GM21737 (cell line): Measurements from ENCODE around the gene TMPRSS6.

Experiments
- ATAC-seq: cut with Tn5 transposase; IDR thresholded peaks from one replicate; pipeline ENCODE4 v1.9.1; 2021; ENCODE audit warnings: mild to moderate bottlenecking, moderate library complexity; ENCODE audit not compliant: unreplicated experiment

TMPRSS6 gene

DNA sequence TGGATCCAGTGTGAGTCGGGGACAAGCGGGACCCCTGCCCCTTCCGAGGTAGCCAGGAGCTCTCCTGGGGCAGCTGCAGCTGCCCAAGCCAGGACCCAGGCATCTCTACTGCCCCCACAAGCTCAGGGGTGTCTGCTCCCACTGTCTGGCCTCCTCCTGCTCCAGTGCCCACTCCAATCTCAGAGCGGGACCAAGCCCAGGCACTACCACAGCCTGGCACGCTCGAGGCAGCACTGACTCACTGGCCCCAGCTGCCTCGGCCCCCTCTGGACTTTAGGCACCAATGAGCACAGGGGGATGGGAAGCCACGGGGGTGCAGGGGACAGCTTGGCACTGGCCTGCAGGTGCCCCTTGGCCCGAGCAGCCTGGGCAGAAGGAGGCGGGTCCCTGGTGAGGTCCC, 32.0 kb upstream of the TMPRSS6 start:
- ATAC-seq: no peak

GRCh38 chr22:37140686-37141323, 31.3 kb upstream of the TMPRSS6 start:
- ATAC-seq: no peak

DNA sequence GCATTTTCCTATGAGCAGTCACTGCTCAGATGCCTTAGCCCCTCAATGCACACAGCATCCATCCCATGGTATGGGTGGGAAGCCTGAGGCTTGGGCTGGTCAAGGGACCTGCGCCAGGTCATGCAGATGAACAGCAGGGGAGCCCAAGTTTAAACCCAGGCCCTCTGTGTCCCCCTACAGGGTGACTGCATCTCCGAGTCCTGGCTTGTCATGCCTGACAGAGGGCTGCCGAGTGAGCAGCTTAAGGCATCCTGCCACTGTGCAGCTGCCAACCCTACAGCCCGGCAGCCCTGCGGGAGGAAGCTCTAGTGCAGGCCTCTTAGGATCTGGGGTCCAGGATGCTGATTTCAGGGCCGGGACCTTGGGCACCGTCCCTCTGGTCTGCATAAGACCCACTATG, 30.2 kb upstream of the TMPRSS6 start:
- no peak for ATAC-seq

DNA sequence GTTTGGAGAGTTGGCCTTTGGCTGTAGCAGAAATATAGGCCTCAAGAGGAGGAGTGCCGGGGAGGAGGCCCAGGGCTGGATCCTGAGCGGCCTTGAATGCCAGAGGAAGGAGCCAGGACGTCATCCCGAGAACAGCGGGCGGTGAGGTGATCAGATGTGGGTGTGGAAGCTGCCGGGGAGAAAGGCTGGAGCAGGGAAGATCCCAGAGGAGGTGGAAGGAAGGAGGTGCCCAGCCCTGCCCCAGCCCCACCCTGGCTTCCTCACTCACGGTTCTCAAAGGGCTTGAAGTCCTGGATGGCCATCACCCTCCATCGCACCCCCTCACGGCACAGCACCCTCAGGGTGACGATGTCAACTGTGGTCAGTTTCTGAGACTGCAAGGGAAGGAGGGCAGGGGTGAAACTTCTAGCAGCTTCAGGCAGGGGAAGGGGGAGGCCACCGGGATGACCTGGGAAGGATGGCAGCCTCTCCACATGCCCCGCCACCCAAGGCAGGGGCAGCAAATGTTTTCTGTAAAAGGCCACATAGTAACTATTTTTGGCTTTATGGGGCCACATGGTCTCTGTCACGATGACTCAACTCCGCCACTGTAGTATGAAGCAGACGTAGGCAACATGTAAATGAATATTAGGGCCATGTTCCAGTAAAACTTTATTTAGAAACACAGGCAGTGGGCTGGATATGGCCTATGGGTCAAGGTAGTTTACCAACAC, 29.5 kb upstream of the TMPRSS6 start:
- ATAC-seq: no peak

DNA sequence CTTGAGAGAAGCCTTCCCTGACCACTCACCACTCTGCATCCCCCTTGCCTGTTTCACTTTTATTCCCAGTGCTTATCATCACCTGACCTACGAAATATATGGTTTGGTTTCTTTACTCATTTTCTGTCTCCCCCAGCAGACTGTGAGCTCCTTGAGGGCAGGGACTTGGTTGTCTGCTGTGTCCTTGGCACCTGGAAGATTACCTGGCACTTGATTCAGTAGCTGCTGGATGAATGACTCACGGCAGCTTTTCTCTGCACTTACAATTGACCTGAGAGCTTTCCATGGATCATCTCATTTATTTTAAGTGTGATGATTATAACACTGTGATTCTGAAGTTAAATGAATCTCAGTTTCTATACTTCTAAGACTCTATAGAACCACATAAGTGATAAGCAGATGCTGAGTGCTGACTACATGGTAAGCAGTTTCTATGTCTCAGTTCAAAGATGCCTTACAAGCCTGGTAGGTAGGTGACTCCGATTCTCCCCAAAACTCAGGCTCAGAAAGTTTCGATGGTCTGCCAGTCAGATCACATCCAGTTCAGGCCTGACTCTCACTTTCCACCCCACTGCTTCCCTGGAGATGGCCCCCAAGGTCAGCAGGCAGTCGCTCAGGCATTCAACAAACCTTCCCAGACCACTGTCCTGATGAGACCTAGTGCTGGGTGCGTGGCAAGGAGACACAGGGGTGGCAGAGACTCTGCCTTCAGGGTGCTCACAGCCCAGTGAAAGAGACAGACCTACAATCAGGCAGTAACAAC, 28.6 kb upstream of the TMPRSS6 start:
- ATAC-seq: no peak

DNA sequence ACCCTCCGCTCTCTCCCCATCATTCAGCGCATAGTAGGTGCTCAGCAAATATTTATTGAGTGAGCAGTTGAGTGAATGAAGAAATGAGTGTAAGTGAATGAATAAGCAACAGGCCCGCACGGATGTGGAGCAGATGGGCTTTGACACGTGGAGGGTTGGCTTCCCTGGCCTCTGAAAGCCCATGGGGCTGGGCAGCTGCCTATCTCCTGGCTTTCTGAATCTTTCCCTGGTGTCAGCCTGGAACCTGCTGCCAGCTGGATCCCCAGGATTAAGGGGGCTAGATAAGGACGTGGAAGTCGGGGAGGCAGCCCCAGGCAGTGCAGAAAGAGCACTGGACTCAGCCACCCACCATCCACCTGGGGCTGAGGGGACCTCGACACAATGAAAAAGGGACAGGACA, 27.6 kb upstream of the TMPRSS6 start:
- ATAC-seq: no peak

GRCh38 chr22:37135023-37135422, 25.5 kb upstream of the TMPRSS6 start:
- ATAC-seq: no peak

GRCh38 chr22:37133304-37134018, 23.9 kb upstream of the TMPRSS6 start:
- no peak for ATAC-seq

- no peak for ATAC-seq
These were observed 23.3 kb upstream of the TMPRSS6 start for GRCh38 chr22:37132773-37133172.

GRCh38 chr22:37129866-37130441, 20.4 kb upstream of the TMPRSS6 start:
- ATAC-seq: no peak

DNA sequence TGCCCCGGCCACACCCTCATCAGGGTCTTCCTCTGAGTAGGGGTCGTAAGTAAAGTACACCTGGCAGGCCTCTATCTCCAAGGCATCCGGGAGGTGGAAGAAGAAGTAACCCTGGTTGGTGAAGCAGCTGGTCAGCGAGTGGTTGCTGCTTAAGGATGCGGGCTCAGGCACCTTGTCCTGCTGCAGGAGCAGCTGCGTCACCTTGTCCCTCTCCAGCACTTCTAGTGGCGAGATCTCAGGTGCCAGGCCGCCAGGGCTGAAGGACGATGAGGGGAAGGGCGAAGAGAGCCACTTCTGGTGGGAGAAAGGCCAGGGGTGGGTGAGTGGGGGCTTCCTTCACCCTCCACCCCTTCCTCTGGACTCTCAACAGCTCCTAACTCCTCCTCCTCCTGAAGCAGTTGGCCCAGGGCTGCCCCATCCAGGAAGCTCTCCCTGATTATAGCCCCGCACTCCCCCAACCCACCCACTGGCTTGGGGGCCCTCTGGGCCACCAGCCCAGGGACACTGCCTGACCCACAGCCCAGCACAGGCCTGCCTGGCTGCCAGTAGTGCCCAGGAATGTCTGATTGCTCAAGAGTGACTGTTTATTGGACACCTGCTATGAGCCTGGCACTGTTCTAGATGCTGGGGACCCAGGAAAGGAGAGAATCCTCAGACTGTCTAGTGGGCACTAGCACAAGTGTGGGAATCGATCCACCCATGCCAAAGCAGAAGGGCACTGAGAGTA, 19.2 kb upstream of the TMPRSS6 start:
- no peak for ATAC-seq

GRCh38 chr22:37127350-37127878, 17.9 kb upstream of the TMPRSS6 start:
- ATAC-seq: no peak

GRCh38 chr22:37126882-37127281, 17.4 kb upstream of the TMPRSS6 start:
- no peak for ATAC-seq

DNA sequence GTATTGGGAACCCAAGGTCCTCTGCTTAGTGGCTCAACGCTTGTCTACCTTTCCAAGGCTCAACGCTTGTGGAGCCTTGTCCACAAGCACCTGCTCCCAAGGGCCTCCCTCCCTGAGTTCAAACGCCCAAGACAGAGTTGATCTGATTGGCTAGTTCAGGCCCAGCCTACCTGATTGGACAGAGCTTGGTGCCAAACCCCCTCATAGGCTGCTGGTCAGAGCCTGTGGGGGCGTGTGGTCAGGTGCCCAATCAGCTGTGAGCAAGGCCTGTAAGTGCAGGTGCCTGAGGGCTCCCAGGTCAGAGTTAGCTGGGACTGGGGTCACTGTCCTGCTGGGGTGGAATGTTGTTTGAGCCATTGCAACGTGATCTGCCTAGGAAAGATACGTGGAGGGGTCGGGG, 16.9 kb upstream of the TMPRSS6 start:
- no peak for ATAC-seq

DNA sequence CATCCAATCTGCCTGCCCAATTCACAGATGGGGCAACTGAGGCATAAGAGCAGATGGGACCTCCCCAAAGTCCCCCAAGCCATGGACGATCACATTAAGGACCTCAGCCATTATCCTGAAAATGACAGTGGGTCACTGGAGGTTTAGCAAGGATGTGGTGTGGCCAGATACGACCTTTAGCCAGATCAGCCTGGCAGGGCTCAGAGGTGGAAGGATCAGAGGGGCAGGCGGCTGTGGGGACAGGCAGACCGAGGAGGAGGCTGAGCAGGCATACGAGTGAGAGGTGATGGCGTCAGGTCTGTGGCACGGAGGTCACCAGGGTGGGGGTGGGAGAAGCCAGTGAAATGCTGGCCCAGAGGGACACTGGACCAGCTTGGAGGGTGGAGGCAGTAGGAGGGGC, 14.1 kb upstream of the TMPRSS6 start:
- no peak for ATAC-seq

DNA sequence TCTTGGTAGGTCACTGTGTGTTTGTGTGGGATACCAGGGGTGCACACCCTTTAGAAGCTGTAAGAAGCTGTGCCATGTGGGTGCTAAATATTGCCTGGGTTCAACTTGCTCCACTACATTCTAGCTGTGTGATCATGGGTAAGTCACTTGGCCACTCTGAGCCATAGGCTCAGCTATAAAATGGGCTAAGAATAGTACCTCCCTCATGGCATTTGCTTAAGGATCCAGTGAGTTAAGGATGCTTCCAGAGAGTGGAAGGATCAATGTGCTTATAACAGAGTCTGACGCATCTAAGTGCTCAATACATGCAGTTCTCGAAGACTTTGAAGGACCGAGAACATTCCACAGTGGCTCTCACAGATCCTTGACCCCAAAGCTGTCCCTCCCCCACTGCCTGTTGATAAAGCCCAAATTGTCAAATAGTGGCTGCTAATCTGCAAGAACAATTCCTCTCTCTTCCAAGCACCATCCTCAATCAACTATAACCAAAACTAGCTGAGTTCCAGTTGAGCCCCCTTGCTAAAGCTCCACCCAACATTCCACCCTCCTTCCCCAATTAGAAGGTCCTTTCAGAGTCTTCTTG, 13.2 kb upstream of the TMPRSS6 start:
- no peak for ATAC-seq

- ATAC-seq: peak; percentile 80
These were observed 12.5 kb upstream of the TMPRSS6 start for GRCh38 chr22:37121887-37122591.

- no peak for ATAC-seq
These were observed 11.2 kb upstream of the TMPRSS6 start for GRCh38 chr22:37120569-37121340.
